ENCODE measurements around the gene ADCY7.

ADCY7 gene

DNA sequence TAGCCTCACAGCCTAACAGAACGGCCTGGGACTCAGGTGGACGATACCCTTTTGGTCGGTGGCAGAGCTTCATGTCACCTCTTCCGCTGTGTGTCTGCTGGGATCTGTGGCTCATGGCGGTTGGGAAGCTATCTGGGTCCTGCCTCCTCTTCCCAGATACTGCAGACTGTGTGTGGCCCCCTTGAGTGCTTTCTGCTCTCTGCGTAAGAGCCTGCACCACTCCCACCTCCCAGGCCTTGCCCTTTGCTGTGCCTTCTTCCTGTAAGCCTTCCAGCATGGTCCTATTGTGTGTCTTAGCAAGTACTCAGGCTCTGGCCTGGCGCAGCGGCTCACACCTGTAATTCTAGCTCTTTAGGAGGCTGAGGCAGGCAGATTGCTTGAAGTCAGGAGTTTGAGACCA, 17.5 kb upstream of the ADCY7 start:
- no peak for DNase-seq (ENCODE audit: low read depth in 2 of 2)

DNA sequence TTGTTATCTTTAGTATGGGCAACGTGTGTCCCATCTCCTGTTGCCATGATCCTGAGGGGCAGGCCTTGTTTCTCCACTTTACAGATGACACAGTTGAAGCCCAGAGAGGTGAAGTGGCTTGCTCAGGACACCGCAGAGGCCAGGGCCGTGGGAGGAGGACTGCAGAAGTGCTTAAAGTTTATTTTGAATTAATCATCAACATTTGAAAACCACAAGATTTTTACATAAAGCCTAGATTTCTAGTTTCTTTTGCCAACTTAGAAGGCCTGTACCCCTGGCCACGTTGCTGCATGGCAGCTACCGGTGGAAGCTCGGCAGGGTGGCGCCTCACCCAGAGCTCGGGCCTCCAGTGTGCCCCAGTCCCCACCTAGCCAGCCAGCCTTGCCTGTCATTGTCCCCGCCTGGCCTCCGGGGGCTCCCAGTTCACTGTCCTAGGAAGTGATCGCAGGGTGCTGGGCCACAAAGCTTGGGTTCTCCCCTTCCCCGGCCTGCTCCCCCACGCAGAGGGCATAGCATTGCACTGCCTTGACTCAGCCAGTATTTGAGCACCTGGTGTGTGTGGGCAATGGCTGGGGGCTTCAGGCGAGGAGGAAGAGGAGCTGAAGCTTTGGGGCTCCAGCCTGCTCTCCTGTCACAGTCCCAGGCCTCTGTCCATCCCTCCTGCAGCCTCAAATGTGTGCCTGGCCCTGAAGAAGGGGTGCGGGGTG, 14.8 kb upstream of the ADCY7 start:
- no peak for DNase-seq (ENCODE audit: low read depth in 2 of 2)

DNA sequence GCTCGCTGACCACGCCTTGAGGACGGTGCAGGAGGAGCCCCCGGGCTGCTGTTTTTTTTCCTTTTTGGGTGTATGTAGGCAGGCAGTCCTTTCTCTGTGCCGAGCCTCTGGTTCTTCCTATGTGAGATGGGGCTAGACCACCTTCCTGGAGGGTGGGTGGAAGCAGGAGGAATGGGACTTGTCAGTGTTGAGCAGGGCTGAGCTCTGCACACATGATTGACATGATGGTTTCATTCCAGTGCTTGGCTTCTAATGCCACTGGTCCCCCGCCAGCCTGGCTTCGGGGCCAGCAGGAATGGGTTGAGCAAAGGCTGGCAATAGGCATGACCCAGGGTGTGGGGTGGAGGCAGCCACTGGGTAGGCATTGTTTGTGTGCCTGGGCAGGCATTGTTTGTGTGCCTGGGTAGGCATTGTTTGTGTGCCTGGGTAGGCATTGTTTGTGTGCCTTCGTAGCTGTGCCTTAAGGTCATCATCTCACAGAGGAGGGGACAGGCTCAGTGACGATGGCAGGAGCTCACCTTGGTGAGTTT, 14.2 kb upstream of the ADCY7 start:
- no peak for DNase-seq (ENCODE audit: low read depth in 2 of 2)

DNA sequence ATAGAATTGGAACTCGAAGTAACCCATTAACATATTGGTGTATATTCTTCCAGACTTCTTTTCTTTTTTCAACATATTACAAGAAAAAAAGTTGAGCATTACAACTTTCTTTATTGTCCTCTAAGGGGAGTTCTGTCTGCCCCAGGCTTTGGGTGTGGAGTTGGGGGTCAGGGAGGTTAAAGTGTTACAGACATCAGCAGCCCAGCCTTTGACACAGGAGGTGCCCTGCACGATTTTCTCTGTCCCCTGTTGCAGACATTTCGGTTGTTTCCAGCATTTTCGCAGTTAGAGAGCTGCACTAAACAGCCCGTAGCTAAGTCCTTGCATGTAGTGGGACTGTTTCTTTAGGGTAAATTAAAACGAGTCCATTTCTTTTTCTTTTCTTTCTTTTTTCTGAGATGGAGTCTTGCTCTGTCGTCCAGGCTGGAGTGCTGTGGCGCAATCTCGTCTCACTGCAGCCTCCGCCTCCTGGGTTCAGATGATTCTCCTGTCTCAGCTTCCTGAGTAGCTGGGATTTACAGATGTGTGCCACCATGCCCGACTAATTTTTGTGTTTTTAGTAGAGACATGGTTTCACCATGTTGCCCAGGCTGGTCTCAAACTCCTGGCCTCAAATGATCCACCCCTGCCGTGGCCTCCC, 13.4 kb upstream of the ADCY7 start:
- no peak for DNase-seq (ENCODE audit: low read depth in 2 of 2)

DNA sequence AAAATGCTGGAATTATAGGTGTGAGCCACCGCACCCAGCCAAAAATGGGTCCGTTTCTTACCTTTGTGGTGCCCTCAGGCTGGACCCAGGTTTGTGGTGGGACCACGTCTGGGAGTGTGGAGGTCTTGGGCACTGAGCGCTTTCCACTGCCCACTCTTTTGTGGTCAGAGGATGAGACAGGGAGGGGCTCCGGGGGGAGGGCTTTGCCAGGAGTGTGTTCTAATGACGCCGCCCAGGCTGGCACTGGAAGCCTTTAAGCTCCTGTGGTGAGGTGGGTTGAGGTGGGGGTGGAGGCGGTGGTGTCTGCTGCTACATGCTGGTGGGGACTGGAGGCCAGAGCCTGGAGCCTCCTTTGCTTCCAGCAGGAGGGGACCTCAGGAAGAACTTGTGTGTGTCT, 12.8 kb upstream of the ADCY7 start:
- no peak for DNase-seq (ENCODE audit: low read depth in 2 of 2)

DNA sequence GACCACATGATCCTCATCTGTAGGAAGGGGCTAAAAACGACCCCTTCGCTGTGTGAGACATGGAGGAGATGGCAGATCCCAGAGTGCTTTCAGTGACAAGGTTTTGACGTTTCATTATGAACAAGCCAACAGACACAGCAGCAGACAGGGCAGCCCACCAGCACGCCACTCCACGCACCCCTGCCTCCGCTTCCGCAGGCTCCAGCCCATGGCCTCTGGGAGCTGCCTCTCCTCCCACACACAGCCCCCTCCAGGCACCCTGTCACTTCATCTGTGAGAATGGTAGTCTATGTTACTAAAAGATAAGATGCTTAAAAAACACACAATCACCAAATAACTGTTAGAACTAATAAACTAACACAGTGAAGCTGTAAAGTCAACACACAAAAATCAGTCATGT, 12.3 kb upstream of the ADCY7 start:
- DNase-seq (ENCODE audit: low read depth in 2 of 2) = no peak

DNA sequence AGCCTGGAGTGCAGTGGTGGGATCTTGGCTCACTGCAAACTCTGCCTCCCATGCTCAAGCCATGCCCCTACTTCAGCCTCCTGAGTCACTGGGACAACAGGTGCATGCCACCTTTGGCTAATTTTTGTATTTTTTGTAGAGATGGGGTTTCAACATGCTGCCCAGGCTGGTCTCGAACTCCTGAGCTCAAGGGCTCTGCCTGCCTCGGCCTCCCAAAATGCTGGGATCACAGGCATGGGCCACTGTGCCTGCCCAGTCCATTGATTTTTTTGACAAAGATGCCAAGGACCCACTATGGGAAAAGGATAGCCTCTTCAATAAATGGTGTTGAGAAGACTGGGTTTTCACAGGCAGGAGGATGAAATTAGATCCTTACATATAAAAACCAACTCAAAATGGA, 10.8 kb upstream of the ADCY7 start:
- DNase-seq (ENCODE audit: low read depth in 2 of 2) = no peak

DNA sequence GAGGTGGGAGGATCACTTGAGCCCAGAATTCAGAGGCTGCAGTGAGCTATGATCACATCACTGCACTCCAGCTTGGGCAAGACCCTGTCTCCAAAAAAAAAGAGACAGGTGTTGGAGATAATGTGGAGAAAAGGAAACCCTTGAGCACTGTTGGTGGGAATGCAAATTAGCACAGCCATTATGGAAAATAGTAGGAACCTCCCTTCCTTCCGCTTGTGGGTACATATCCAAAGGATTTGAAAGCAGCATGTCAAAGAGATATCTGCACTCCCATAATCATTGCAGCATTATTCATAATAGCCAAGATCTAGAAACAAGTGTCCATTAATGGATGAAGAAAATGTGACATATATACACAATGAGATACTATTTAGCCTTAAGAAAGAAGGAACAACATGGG, 9.7 kb upstream of the ADCY7 start:
- no peak for DNase-seq (ENCODE audit: low read depth in 2 of 2)

DNA sequence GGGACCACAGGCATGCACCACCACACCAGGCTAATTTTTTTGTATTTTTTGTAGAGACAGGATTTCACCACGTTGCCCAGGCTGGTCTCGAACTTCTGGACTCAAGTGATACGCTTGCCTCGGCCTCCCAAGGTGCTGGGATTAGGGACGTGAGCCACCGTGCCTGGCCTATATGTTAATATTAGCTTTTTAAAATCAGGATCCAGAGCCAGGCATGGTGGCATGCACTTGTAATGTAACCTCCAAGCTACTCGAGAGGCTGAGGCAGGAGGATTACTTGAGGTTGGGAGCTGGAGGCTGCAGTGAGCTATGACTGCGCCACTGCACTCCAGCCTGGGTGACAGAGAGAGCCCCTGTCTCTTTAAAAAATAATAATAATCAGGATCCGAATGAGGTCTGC, 8.5 kb upstream of the ADCY7 start:
- DNase-seq (ENCODE audit: low read depth in 2 of 2) = no peak

DNA sequence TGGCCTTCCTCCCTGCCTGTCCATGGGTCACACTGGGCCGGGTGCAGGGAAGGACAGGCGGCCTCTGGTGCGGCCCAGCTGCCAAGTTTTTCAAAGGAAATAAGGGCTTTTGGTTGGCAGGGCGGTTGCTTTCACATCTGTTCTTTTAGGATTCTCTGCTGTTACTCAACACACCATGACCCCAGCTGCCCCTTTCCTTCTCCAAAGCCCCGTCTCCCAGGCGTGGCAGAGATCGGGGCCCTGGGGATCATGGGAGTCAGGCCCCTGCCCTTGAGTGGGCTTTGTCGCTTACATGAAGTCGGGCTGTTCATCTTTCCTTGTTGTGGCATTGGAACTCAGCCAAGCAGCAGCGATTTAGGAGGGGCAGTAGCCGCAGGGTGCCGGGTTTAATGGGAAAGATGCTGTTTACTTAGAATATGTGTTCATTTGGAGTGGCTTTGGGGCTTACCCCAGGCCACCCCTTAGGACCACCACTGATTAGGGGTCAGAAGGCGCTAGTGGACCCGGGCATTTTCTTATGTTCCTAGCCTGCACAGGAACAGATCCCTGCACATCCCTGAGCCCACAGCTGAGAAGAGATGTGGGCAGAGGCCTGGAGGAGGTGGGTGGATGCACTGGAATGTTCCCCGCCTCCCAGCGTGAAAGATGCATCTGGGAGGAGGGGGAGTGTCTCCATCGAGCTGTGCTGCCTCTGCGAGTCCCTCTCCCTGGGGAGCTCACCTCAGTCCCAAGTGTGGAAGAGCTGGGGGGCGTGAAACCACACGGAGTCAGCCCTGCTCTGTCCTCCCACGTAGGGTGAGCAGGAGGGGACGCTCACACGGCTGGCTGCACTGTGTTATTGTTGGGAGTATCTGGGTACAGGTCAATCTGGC, 6.8 kb upstream of the ADCY7 start:
- no peak for DNase-seq (ENCODE audit: low read depth in 2 of 2)

DNA sequence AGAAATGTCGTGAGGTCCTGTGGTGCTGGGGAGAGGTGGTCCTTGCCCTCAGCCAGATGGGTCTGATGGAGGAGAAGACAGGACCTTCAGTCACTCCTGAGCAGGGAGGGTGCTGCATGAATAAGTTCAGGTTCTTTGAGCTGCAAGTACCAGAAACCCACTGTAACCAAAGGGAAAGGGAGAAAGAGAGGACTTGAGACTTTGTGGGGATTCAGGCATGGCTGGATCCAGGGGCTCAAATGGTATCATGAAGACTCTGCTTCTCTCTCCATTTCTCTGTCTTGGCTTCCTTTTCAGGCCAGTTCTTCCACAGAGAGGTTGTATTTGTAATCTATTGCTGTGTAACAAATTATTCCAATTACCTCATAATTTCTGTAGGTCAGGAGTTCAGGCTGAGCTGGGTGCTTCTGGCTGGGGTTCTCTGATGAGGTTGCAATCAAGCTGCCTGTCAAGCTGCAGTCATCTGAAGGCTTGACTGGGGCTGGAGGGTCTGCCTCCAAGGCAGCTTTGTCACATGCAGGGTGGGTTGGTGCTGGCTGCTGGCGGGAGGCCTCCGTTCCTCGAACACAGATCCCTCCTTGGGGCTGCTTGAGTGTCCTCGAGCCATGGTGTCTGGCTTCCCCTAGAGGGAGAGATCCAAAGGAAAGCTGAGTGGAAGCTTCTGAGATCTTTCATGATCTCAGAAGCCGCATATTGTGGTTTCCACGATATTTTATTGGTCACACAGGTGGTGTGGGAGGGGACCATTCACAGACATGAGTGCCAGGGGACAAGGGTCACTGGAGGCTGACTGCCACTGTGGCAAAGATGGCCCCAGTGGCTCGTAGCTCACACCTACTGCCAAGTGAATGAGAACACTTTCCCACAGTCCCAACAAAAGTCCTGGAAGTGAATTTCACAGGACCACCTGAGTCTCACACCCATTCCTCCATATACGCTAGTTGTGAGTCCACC, 5.9 kb upstream of the ADCY7 start:
- no peak for DNase-seq (ENCODE audit: low read depth in 2 of 2)

DNA sequence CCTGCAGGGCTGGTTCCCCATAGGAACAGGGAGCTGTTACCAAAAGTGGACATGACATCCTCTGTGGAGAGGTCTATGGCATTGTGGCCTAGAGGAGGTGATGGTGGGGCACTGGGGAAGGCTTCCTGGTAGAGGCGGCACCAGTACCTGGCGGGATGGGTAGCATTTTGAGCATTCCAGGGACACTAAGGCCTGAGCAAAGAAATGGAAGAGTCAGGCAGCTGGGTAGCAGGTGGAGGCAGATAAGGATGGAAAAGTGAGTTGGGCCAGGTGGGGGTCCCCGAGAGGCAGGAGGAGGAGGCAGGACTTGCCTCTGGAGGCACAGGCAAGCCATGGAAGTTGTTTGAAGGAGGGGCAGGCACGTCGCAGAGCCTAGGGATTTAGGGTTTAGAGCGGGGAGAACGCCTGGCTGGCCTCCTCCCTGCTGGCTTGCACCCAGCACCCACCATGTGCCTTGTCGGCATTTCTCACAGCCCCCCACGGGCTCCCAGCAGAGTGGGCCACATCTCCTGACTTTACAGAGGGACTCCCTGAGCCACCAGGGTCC, 5.1 kb upstream of the ADCY7 start:
- DNase-seq (ENCODE audit: low read depth in 2 of 2) = no peak

DNA sequence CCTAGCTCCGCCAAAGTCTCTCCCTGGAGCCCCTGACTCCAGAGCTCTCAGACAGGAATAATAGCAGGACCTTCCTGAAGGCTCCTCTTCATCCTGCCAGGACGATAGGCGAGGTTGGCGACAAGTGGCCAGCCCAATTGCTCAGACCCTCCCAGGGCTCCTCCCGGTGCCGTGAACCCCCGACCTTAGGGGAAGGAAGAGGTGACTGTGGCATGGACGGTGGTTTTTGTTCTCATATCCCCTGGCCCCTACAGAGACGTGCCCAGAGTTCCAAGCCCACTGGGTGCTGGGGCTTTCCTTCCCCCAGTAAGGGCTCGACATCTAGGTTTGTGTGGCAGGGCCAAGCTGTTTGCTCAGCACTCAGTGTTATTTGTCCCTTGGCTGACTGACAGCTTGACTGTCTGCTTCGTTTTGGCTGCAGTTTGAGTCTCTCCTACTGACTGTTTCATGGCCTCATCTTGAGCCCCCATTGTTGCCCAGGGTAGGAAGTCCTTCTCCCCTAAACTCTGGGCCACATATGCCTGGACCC, 4.6 kb upstream of the ADCY7 start:
- no peak for DNase-seq (ENCODE audit: low read depth in 2 of 2)

DNA sequence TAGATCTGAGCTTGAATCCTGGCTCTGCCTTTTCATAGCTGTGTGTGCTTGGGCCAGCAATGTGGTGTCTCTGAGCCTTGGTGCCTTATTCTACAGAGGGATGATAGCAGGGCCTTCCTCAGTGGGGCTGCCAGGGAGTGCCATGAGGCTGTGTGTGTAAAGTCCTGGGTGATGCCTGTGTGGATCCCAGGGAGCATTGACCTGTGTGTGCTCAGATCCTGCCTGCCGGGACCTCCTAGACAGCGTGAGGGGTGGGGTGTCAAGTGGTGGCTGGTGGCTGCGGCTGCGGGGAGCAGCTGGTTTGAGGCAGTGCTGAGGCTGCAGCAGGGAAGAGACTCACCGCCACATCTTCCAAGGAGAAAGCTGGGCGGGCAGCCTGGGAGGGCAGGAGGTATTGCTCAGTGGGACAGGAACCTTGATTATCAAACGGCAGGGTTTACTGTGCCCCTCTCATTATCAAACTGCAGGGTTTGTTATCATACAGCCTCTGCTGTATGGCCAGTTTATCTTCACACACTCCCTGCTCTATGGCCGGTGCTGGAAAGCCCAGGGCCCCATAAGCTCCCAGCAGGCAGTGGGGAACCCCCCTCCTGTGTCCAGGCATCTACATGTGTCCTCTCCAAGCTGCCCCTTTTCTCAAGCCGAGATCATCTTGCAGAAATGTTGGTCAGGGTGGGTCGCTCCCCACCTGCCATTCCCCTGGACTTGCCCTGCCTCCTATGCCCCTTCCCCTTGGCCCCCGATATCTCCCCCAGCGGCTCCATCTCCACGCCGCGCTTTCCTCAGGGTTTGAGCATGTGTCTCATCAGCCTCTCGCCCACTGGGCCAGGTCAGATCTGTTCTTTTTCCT, 3.1 kb upstream of the ADCY7 start:
- no peak for DNase-seq (ENCODE audit: low read depth in 2 of 2)

DNA sequence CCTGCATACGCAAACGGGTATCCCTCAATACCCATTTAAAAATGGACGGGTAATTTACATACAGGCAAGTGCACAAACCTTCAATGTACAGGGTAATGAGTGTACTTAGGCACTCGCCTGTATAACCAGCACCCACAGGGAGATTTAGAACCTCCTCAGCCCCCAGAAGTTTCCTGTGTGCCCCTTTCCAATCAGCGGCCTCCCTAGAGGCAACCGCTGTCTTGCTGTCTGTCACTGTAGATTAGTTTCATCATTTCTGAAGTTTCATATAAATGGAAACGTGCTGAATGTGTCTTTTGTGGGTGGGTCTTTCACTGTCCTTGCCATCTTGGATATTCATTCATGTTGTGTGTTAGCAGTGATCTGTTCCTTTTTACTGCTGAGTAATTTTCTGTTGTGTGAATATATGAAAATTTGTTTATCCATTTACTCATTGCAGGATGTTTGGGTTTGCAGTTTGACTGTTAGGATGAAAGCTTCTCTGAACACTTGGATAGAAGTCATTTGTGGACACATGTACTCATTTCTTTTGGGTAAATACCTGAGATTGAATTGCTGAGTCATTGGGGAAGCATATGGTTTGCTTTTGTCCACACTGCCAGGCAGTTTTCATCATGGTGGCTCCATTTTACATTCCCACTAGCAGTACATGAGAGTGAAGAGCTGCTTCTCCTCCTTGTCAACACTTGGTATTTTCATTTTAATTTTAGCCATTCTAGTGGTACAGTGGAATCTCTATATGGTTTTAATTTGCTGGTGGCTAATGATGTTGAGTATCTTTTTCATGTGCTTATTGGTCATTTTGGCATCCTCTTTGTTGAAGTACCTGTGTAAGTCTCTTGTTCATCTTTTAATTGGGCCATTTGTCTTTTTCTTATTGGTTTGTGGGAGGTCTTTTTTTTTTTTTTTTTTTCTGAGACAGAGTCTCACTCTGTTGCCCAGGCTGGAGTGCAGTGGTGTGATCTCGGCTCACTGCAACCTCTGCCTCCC, 2.1 kb upstream of the ADCY7 start:
- DNase-seq (ENCODE audit: low read depth in 2 of 2) = no peak

DNA sequence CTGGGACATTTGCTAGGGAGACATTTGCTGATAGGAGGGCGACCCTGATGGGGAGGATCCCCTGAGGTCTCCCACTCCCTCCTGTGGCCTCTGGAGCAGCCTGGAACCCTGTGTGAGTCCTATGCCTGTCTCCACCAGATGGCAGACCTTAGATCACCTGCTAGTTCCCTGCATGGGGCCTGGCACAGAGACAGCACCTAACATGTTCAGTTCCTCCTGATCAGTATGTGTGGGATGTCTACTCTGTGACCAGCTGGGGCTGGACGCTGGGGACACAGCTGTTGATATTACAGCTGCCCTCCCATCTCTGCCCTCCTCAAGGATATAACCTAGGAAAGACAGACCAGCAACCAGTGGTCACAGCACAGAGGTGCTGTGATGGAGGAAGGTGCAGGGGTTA, 1.1 kb upstream of the ADCY7 start:
- DNase-seq (ENCODE audit: low read depth in 2 of 2) = no peak

DNA sequence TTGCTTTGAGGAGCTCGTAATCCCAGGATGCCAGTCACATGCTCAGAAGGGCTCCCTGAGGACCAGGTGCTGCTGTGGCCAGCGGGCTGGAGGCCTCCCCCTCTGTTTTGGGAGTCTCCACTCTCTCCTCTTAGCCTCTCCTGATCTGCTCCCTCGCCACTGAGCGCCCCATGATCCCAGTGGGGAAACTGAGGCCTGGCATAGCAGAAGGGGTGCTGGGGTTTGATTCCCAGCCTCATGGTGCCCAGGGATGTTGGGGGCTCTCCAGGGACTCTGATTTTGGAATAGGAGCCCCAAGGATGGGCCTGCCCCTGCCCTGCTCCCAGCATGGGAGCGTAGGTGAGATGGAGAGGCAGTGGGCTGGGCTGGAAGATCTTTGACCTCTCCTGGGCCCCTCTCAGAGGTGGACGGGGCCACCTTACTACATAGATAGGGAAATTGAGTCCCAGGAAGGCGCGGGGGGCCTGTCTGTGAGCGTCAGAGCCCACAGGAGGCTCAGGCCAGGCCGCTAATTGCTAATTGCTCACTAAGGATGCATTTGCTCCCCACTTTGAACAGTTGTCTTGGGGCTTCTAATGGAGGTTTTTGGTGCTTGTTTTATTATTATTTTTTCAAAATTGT, 525 bp upstream of the ADCY7 start:
- no peak for DNase-seq (ENCODE audit: low read depth in 2 of 2)

DNA sequence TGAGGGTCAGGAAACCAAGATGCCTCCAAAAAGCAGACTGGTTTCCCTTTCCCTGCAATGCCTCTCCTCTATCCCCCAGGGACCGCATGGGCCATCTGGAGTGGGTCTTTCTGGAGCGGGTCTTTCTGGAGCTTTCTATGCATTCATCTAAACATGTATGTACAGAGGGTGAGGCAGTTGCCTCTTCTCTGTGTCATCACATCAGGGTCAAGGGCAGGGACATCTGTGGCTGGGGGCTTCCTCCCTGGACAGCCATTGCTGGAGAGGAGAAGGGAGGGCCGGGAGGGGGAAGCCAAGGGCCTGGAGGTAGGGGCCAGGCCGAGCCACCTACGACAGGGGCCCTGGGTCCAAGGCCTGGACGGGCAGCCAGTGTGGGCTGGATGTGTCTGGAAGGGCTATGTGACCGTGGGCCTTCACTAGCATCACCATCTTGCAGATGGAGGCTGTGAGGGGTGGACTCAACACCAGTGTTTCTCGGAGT, 840 bp downstream of the ADCY7 start:
- DNase-seq (ENCODE audit: low read depth in 2 of 2) = no peak

All from stimulated activated CD4-positive, alpha-beta T cell treated with anti-CD3 and anti-CD28 coated beads, Interleukin-1b, Interleukin-23, amount 100 ng/mL, for 1 hour (primary cell).